Measurements from ENCODE around the gene PLBD1.

DNA sequence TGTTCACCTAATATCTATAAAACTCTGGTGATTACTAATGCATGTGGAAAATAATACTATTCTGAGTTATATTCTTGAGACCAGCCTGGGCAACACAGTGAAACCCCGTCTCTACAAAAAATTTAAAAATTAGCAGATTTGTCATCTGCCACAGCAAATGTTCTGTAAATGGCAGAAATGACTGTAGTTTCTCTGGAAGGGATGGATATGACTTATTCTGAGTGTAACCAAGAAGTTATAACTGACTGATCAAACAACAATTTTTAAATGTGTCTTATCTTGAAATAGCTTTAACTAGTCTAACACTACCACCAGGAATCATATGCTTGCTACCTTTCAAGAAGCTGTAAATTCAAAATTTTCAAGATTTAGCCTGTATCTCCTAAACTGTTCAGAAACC is 88.7 kb downstream of the PLBD1 start:
- TF ChIP-seq, protein P1, sequence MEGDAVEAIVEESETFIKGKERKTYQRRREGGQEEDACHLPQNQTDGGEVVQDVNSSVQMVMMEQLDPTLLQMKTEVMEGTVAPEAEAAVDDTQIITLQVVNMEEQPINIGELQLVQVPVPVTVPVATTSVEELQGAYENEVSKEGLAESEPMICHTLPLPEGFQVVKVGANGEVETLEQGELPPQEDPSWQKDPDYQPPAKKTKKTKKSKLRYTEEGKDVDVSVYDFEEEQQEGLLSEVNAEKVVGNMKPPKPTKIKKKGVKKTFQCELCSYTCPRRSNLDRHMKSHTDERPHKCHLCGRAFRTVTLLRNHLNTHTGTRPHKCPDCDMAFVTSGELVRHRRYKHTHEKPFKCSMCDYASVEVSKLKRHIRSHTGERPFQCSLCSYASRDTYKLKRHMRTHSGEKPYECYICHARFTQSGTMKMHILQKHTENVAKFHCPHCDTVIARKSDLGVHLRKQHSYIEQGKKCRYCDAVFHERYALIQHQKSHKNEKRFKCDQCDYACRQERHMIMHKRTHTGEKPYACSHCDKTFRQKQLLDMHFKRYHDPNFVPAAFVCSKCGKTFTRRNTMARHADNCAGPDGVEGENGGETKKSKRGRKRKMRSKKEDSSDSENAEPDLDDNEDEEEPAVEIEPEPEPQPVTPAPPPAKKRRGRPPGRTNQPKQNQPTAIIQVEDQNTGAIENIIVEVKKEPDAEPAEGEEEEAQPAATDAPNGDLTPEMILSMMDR (IDR thresholded peaks at IDR 0.05; ENCODE audit: low read length): no peak
- no peak for TF ChIP-seq EZH2 (IDR thresholded peaks at IDR 0.05; ENCODE audit: borderline replicate concordance, low read length)

Measured in OCI-LY1 (cell line).